OCI-LY3 (cell line): ENCODE results near the gene CNTNAP2.

Source experiments
- H2AFZ ChIP-seq: fragments of 200-600, 300-600 bp; shearing (Covaris generic); 2 replicates; pipeline ENCODE4 v1.6.0; 2014; ENCODE audit warnings: antibody characterized with exemption, low read depth, low read length
- H3K27ac ChIP-seq: fragments of 200-600, 300-600 bp; sonication (generic); 2 replicates; pipeline ENCODE4 v1.5.1; 2014; ENCODE audit warnings: mild to moderate bottlenecking, low read length, moderate library complexity, mixed read lengths
- H3K27me3 ChIP-seq: fragments of 200-600, 300-600 bp; sonication (generic); 2 replicates; pipeline ENCODE4 v1.6.1; 2014; ENCODE audit warnings: low read depth, low read length, mixed read lengths
- H3K36me3 ChIP-seq: fragments of 200-600, 300-600 bp; sonication (generic); replicated peaks from 2 replicates; pipeline ENCODE3; 2014; ENCODE audit warnings: low read depth, low read length, mixed read lengths
- H3K4me1 ChIP-seq: fragments of 300-600, 200-600 bp; sonication (generic); 2 replicates; pipeline ENCODE4 v1.6.1; 2014; ENCODE audit warnings: low read length, mixed read lengths
- H3K4me2 ChIP-seq: fragments of 200-600, 300-600 bp; sonication (generic); 2 replicates; pipeline ENCODE4 v1.6.1; 2014; ENCODE audit warnings: low read length, mixed read lengths
- H3K4me3 ChIP-seq: fragments of 300-600, 200-600 bp; sonication (generic); 2 replicates; pipeline ENCODE4 v1.5.1; 2014; ENCODE audit warnings: antibody characterized with exemption, mild to moderate bottlenecking, low read length, moderate library complexity
- H3K79me2 ChIP-seq: fragments of 300-600, 200-600 bp; shearing (Covaris generic); 2 replicates; pipeline ENCODE4 v1.6.1; 2014; ENCODE audit warnings: mild to moderate bottlenecking, low read length, mixed read lengths
- H3K9ac ChIP-seq: fragments of 300-600, 200-600 bp; shearing (Covaris generic); 2 replicates; pipeline ENCODE4 v1.6.0; 2014; ENCODE audit warnings: mild to moderate bottlenecking, low read length, moderate library complexity
- H3K9me3 ChIP-seq: fragments of 200-600, 300-600 bp; shearing (Covaris generic); 2 replicates; pipeline ENCODE4 v1.6.1; 2014; ENCODE audit warnings: low read length, mixed read lengths; ENCODE audit not compliant: insufficient read depth
- H4K20me1 ChIP-seq: fragments of 200-600, 300-600 bp; sonication (generic); 2 replicates; pipeline ENCODE4 v1.6.1; 2016; ENCODE audit warnings: low read length, mixed read lengths; ENCODE audit not compliant: insufficient read depth
- CTCF ChIP-seq: fragments of 200-600, 300-600 bp; sonication (generic); IDR thresholded peaks from 2 replicates; pipeline ENCODE4 v1.5.1; 2014; ENCODE audit warnings: antibody characterized with exemption, low read length, low read depth
- EZH2phosphoT487 ChIP-seq: fragments of 200-600 bp; shearing (Covaris generic); IDR thresholded peaks from 2 replicates; pipeline ENCODE4 v1.6.1; 2018; ENCODE audit warnings: antibody characterized with exemption, mixed run types, low read depth

Gene CNTNAP2

GRCh38 chr7:148234715-148235114, 2118.1 kb downstream of the CNTNAP2 start:
- no peaks in the 10 kb centered on the region for H4K20me1 ChIP-seq
- TF ChIP-seq EZH2phosphoT487 = no peak
- no peak for TF ChIP-seq CTCF
- no peak overlapping the region for H3K9ac ChIP-seq

DNA sequence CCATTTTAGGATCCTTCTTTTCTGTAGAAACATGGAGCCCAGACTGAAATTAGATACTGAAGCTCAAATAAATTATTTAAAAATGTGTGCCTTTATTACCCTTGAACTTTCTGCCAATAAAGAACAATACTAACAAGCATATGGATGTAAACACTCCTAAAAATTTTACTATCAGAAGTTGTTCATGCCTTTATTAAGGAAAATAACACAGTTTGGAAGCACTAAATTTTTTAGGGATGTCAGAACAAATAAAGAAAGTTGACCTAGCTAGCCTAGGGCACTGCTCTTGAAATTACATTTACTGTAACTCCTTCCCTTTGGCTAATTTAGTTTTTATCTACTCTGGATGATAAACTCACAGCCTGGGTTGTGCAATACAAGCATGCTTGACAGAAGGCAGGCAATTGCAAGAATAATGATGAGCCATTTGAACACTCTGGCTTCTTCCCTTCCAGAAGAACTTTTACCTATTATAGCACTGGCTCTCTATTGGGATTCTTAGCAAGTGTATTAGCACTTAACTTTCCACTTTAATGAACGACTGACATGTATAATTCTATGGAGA, 2122.2 kb downstream of the CNTNAP2 start:
- no peak overlapping the region for H3K27ac ChIP-seq
- TF ChIP-seq EZH2phosphoT487 (no peak), CTCF (no peak)
- no peak overlapping the region for H3K4me2 ChIP-seq

More at GRCh38 chr7:148234715-148235114, 2118.1 kb downstream of the CNTNAP2 start:
- H3K36me3 ChIP-seq = no peaks in the 10 kb centered on the region
- H3K4me2 ChIP-seq = no peak overlapping the region
- no peaks in the 10 kb centered on the region for H3K9me3 ChIP-seq
- H3K27me3 ChIP-seq = peaks cover 9% of the 10 kb centered on the region; the same call in 1 of the 2 replicates
- no peak overlapping the region for H3K4me3 ChIP-seq
- H3K27ac ChIP-seq = no peak overlapping the region
- H2AFZ ChIP-seq = no peak overlapping the region
- no peaks in the 10 kb centered on the region for H3K79me2 ChIP-seq
- no peaks in the 10 kb centered on the region for H3K4me1 ChIP-seq

GRCh38 chr7:148241700-148242293, 2125.2 kb downstream of the CNTNAP2 start:
- peak overlapping the region; percentile 78 for H3K4me2 ChIP-seq
- H2AFZ ChIP-seq = 0 out of 2 replicates have a peak overlapping the region, but pooled peaks have one; percentile 78
- H3K9ac ChIP-seq = no peak overlapping the region

More for the DNA sequence above, 2122.2 kb downstream of the CNTNAP2 start:
- Histone ChIP-seq H4K20me1 (no peaks in the 10 kb centered on the region), H2AFZ (no peak overlapping the region), H3K27me3 (peaks cover 42% of the 10 kb centered on the region), H3K4me1 (peaks cover 4% of the 10 kb centered on the region; the same call in 1 of the 2 replicates), H3K79me2 (no peaks in the 10 kb centered on the region), H3K9me3 (no peaks in the 10 kb centered on the region), H3K4me3 (no peak overlapping the region), H3K36me3 (no peaks in the 10 kb centered on the region), H3K9ac (no peak overlapping the region)

More at GRCh38 chr7:148241700-148242293, 2125.2 kb downstream of the CNTNAP2 start:
- Histone ChIP-seq H4K20me1 (no peaks in the 10 kb centered on the region), H3K4me1 (peaks cover 4% of the 10 kb centered on the region; the same call in 1 of the 2 replicates), H3K27me3 (peaks cover 45% of the 10 kb centered on the region), H3K79me2 (no peaks in the 10 kb centered on the region), H3K4me3 (peak overlapping the region; percentile 68; the same call in 1 of the 2 replicates), H3K27ac (no peak overlapping the region), H3K9me3 (no peaks in the 10 kb centered on the region), H3K36me3 (no peaks in the 10 kb centered on the region)
- TF ChIP-seq CTCF (no peak), EZH2phosphoT487 (no peak)
